Fibroblast of lung (primary cell): ENCODE measurements around the gene MPZ. TPM values are rescaled to one million over a fixed set of nuclear protein-coding genes. Genes with fewer than 3 reads are reported as not detected.

Experiments used
- DNase-seq, 2 donors: peaks; one replicate each; pipeline versions ENCODE4 v3.0.0 to v3.0.0-alpha.2; 2010; ENCODE audit warnings: low read depth in 2 of 2
- H2AFZ ChIP-seq: 2 replicates; pipeline ENCODE4 v1.5.1; 2012; ENCODE audit warnings: low read length, control low read depth, inconsistent platforms
- H3K27ac ChIP-seq: 2 replicates; pipeline ENCODE4 v1.5.1; 2011; ENCODE audit warnings: low read length, control low read depth; ENCODE audit not compliant: insufficient read depth
- H3K27me3 ChIP-seq: 2 replicates; pipeline ENCODE4 v1.5.1; 2011; ENCODE audit warnings: mild to moderate bottlenecking, low read length; ENCODE audit not compliant: control insufficient read depth, insufficient read depth
- H3K36me3 ChIP-seq: 2 replicates; pipeline ENCODE4 v1.5.1; 2011; ENCODE audit warnings: low read length; ENCODE audit not compliant: control insufficient read depth, insufficient read depth
- H3K4me1 ChIP-seq: 2 replicates; pipeline ENCODE4 v1.5.1; 2011; ENCODE audit warnings: low read length; ENCODE audit not compliant: control insufficient read depth, insufficient read depth; ENCODE audit errors: extremely low read depth
- H3K4me2 ChIP-seq: 2 replicates; pipeline ENCODE4 v1.5.1; 2011; ENCODE audit warnings: low read length, control low read depth; ENCODE audit not compliant: insufficient read depth; ENCODE audit errors: extremely low read depth
- H3K4me3 ChIP-seq, 4 experiments: fragments of 200-600 bp in 1 of 4; sonication (generic) in 1 of 4; replicated peaks in 1 of 4; 2 replicates each; pipeline ENCODE4 v1.5.1; 2011 to 2016; ENCODE audit warnings: low read length in 4 of 4, low read depth in 3 of 4, mild to moderate bottlenecking in 3 of 4, control low read depth in 2 of 4, inconsistent platforms in 1 of 4, mixed read lengths in 1 of 4; ENCODE audit not compliant: insufficient read depth in 1 of 4; ENCODE audit errors: control extremely low read depth in 1 of 4
- H3K79me2 ChIP-seq: 2 replicates; pipeline ENCODE4 v1.5.1; 2012; ENCODE audit warnings: mild to moderate bottlenecking, low read length, inconsistent platforms; ENCODE audit not compliant: control insufficient read depth, insufficient read depth
- H3K9ac ChIP-seq: 2 replicates; pipeline ENCODE4 v1.5.1; 2011; ENCODE audit warnings: mild to moderate bottlenecking, low read length, control low read depth; ENCODE audit not compliant: insufficient read depth
- H3K9me3 ChIP-seq: 2 replicates; pipeline ENCODE4 v1.5.1; 2012; ENCODE audit warnings: low read depth, low read length; ENCODE audit not compliant: control insufficient read depth, insufficient read depth
- H4K20me1 ChIP-seq: 2 replicates; pipeline ENCODE4 v1.5.1; 2011; ENCODE audit warnings: low read length; ENCODE audit not compliant: control insufficient read depth, insufficient read depth; ENCODE audit errors: extremely low read depth
- CTCF ChIP-seq, 2 donors: IDR thresholded peaks in 1 of 2; conservative IDR thresholded peaks in 1 of 2; 1 replicate in 1 of 2; 2 replicates in 1 of 2; pipeline ENCODE4 v1.5.1; 2011 to 2012; ENCODE audit warnings: low read length in 2 of 2, control low read depth in 1 of 2, inconsistent platforms in 1 of 2, low read depth in 1 of 2, mild to moderate bottlenecking in 1 of 2
- EZH2 ChIP-seq: IDR thresholded peaks from 2 replicates; pipeline ENCODE4 v1.5.1; 2012; ENCODE audit warnings: low read length, control low read depth, mild to moderate bottlenecking; ENCODE audit errors: missing control alignments
- polyA plus RNA-seq, 2 donors: library from polyadenylated mRNA; depleted of rRNA in 1 of 2; stranded (reverse) in 1 of 2; unstranded in 1 of 2; fragments of >200 nt; gene quantifications; 2 replicates each; pipeline ENCODE4 v1.2.1, GENCODE V29; 2011 to 2012; ENCODE audit warnings: missing spikeins in 1 of 2
- total RNA-seq: library from RNA; depleted of rRNA; stranded (reverse); fragments of >200 nt; gene quantifications from 2 replicates; pipeline ENCODE4 v1.2.1, GENCODE V29; 2014

Gene MPZ
- total and polyA plus RNA-seq, 2 donors (not counting 1 experiment from before 2014, with no cell fraction given), result 0.99 to 1.9 TPM

GRCh38 chr1:161351482-161351881, 41.7 kb upstream of the MPZ start:
- no peaks in the 10 kb centered on the region for H3K4me1 ChIP-seq
- TF ChIP-seq EZH2 (no peak), CTCF (conservative IDR thresholded peaks at IDR 0.05 in 1 of 2, IDR thresholded peaks at IDR 0.05 in 1 of 2; ENCODE audit: low read depth in 1 of 2, low read length in 2 of 2) (no peak)
- H3K79me2 ChIP-seq, result no peaks in the 10 kb centered on the region
- no peaks in the 10 kb centered on the region for H3K9me3 ChIP-seq
- no peaks in the 10 kb centered on the region for H3K27me3 ChIP-seq
- no peaks in the 10 kb centered on the region for H3K36me3 ChIP-seq
- H3K4me2 ChIP-seq, result no peak overlapping the region
- DNase-seq, result no peak
- no peak overlapping the region for H3K27ac ChIP-seq
- no peak overlapping the region for H2AFZ ChIP-seq
- no peak overlapping the region for H3K9ac ChIP-seq
- no peaks in the 10 kb centered on the region for H4K20me1 ChIP-seq
- H3K4me3 ChIP-seq, result no peak overlapping the region

GRCh38 chr1:161350671-161351070, 40.9 kb upstream of the MPZ start:
- no peaks in the 10 kb centered on the region for H3K4me1 ChIP-seq
- no peak overlapping the region for H3K4me3 ChIP-seq
- TF ChIP-seq EZH2 (no peak), CTCF (conservative IDR thresholded peaks at IDR 0.05 in 1 of 2, IDR thresholded peaks at IDR 0.05 in 1 of 2; ENCODE audit: low read depth in 1 of 2, low read length in 2 of 2) (no peak)

GRCh38 chr1:161342821-161343220, 33.1 kb upstream of the MPZ start:
- H3K36me3 ChIP-seq, result no peaks in the 10 kb centered on the region
- DNase-seq, result no peak
- H3K4me1 ChIP-seq, result no peaks in the 10 kb centered on the region
- H4K20me1 ChIP-seq, result no peaks in the 10 kb centered on the region
- no peaks in the 10 kb centered on the region for H3K27me3 ChIP-seq
- no peak overlapping the region for H3K4me3 ChIP-seq
- no peak overlapping the region for H3K4me2 ChIP-seq
- H3K9me3 ChIP-seq, result no peaks in the 10 kb centered on the region
- no peak overlapping the region for H3K9ac ChIP-seq
- no peak overlapping the region for H3K27ac ChIP-seq
- no peaks in the 10 kb centered on the region for H3K79me2 ChIP-seq
- no peak overlapping the region for H2AFZ ChIP-seq
- TF ChIP-seq CTCF (conservative IDR thresholded peaks at IDR 0.05 in 1 of 2, IDR thresholded peaks at IDR 0.05 in 1 of 2; ENCODE audit: low read depth in 1 of 2, low read length in 2 of 2) (no peak), EZH2 (no peak)

More at GRCh38 chr1:161350671-161351070, 40.9 kb upstream of the MPZ start:
- Histone ChIP-seq H2AFZ (no peak overlapping the region), H3K9ac (no peak overlapping the region), H3K79me2 (no peaks in the 10 kb centered on the region), H3K9me3 (no peaks in the 10 kb centered on the region), H4K20me1 (no peaks in the 10 kb centered on the region), H3K36me3 (no peaks in the 10 kb centered on the region), H3K27me3 (no peaks in the 10 kb centered on the region), H3K4me2 (no peak overlapping the region), H3K27ac (no peak overlapping the region)
- no peak for DNase-seq
